HepG2 (cell line): Measurements from ENCODE around the gene FCHO2. TPM values are rescaled to one million over a fixed set of nuclear protein-coding genes. Genes with fewer than 3 reads are reported as not detected.

Experiments
- AGO1 ChIP-seq: fragments of 200-400 bp; formaldehyde crosslinking; IDR thresholded peaks from 2 replicates; pipeline ENCODE4 v1.6.1; 2017; ENCODE audit warnings: mild to moderate bottlenecking, low read depth, low read length, moderate library complexity; ENCODE audit not compliant: poor library complexity, severe bottlenecking
- ARNT ChIP-seq: fragments of 450-650 bp; IDR thresholded peaks from 2 replicates; pipeline ENCODE4 v1.6.1; 2017
- ATF7-NPFF ChIP-seq: sonication (generic); formaldehyde crosslinking; IDR thresholded peaks from 2 replicates; pipeline ENCODE4 v1.8.1; 2023; ENCODE audit warnings: mild to moderate bottlenecking, low read depth, missing genetic modification reagents, moderate library complexity
- BCL3 ChIP-seq: sonication (generic); formaldehyde crosslinking; IDR thresholded peaks from 2 replicates; pipeline ENCODE4 v1.5.1; 2020; ENCODE audit warnings: mild to moderate bottlenecking, missing genetic modification reagents, moderate library complexity
- LRRFIP1 ChIP-seq: sonication (generic); formaldehyde crosslinking; conservative IDR thresholded peaks from 2 replicates; pipeline ENCODE4 v1.4.0; 2020; ENCODE audit warnings: missing genetic modification reagents
- MED1 ChIP-seq: sonication (generic); formaldehyde crosslinking; IDR thresholded peaks from 2 replicates; pipeline ENCODE4 v1.4.0; 2020; ENCODE audit warnings: missing genetic modification reagents
- NR0B2 ChIP-seq: sonication (generic); formaldehyde crosslinking; IDR thresholded peaks from 2 replicates; pipeline ENCODE4 v1.4.0; 2020; ENCODE audit warnings: mild to moderate bottlenecking, missing genetic modification reagents
- NR2F6 ChIP-seq, 2 experiments: IDR thresholded peaks; 2 replicates each; pipeline ENCODE4 v1.6.1; 2016; ENCODE audit warnings: antibody characterized with exemption in 1 of 2, mild to moderate bottlenecking in 1 of 2
- PBX2 ChIP-seq: IDR thresholded peaks from 2 replicates; pipeline ENCODE4 v1.6.1; 2016; ENCODE audit warnings: control low read depth
- RFX1 ChIP-seq: fragments of 450-650 bp; IDR thresholded peaks from 2 replicates; pipeline ENCODE4 v1.6.1; 2017
- YY1 ChIP-seq: IDR thresholded peaks from 2 replicates; pipeline ENCODE4 v1.6.1; 2011; ENCODE audit warnings: low read length, low read depth, moderate library complexity, mild to moderate bottlenecking; ENCODE audit not compliant: insufficient read depth, insufficient replicate concordance
- ZFY ChIP-seq: sonication (generic); formaldehyde crosslinking; IDR thresholded peaks from 2 replicates; pipeline ENCODE4 v1.4.0; 2020; ENCODE audit warnings: missing genetic modification reagents
- ZNF646 ChIP-seq: sonication (generic); formaldehyde crosslinking; IDR thresholded peaks from 2 replicates; pipeline ENCODE4 v1.9.0; 2021; ENCODE audit warnings: mild to moderate bottlenecking, missing genetic modification reagents
- ZNF773 ChIP-seq: sonication (generic); formaldehyde crosslinking; IDR thresholded peaks from 2 replicates; pipeline ENCODE4 v1.4.0; 2020; ENCODE audit warnings: missing genetic modification reagents, borderline replicate concordance
- ZSCAN31 ChIP-seq: sonication (generic); formaldehyde crosslinking; IDR thresholded peaks from 2 replicates; pipeline ENCODE4 v1.5.0; 2020; ENCODE audit warnings: low read depth, mild to moderate bottlenecking, missing genetic modification reagents
- polyA plus RNA-seq, 8 experiments: library from polyadenylated mRNA; depleted of rRNA in 3 of 8; stranded (reverse) in 7 of 8; unstranded in 1 of 8; fragments of >200 nt; fragmentation: Illumina TruSeq in 4 of 8; extraction: Trizol in 4 of 8; gene quantifications; 2 replicates each; pipeline versions ENCODE4 v1.2.1 to v1.2.3, GENCODE V29; 2011 to 2016; ENCODE audit warnings: low read depth in 4 of 8, missing spikeins in 1 of 8, mixed read lengths in 1 of 8; ENCODE audit not compliant: insufficient read depth in 1 of 8
- total RNA-seq, 5 experiments: library from RNA; depleted of rRNA; stranded (reverse); fragments of >200 nt; fragmentation: Illumina TruSeq; extraction: Trizol; gene quantifications; 2 replicates each; pipeline ENCODE4 v1.2.3, GENCODE V29; 2016; ENCODE audit warnings: low read depth in 1 of 5
- TF ChIP-seq, protein P1 (sequence below): IDR thresholded peaks from 2 replicates; pipeline ENCODE4 v1.6.1; 2016; ENCODE audit warnings: missing biosample characterization, missing genetic modification reagents, low read depth

The FCHO2 gene
- total and polyA plus RNA-seq, 2 of the 13 experiments (the other 11 are each of a cell fraction or from before 2014, with no cell fraction given) = 11.6 to 17.3 TPM

DNA sequence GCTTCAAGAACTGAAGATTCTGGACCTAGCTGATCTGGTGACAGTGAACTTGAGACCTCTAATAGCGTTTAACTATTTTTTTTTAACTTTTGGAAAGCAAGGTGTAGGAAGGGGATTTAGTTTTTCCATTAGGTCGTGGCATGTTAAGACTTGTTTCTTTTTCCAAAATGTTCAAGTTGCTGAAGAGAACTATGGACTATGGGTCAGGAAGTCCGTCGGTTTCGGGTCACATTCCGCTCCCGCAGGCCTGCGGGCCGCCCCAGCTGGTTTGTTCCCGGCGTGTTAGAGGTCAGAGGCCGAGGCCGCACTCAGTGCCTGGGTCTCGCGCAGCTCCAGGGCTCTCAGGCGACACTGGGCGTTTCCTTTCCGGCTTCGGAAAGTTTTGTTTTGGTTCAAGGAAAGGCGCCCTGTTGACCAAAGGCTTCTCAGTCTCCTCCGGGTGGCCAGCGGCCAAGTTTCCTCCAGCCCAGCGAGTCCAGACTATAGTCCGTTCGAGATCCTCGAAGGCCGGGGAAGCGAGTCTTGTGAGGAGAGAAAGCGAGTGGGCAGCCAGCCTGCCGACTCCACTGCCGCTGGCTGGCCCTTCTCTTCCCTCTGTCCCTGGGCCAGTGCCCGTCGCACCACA is 586 bp upstream of the FCHO2 start (continued):
- TF ChIP-seq ZNF646 (no peak), AGO1 (peak; percentile 31), ZFY (CRISPR knock-in tag) (peak; percentile 72), LRRFIP1 (CRISPR knock-in tag) (no peak), PBX2 (CRISPR knock-in tag) (no peak), ARNT (no peak), ZSCAN31 (CRISPR knock-in tag) (no peak), RFX1 (no peak), BCL3 (CRISPR knock-in tag) (no peak; the same call in 1 of the 2 replicates), ZNF773 (CRISPR knock-in tag) (no peak), YY1 (no peak), MED1 (CRISPR knock-in tag) (0 out of 2 replicates have a peak, but pooled peaks have one; percentile 25), NR0B2 (CRISPR knock-in tag) (no peak), NR2F6 (IDR thresholded peaks at IDR 0.05) (peak; percentile 96), NR2F6 (CRISPR knock-in tag; IDR thresholded peaks at IDR 0.05) (peak; percentile 98), ATF7-NPFF (CRISPR knock-in tag) (no peak)
- TF ChIP-seq, protein P1, sequence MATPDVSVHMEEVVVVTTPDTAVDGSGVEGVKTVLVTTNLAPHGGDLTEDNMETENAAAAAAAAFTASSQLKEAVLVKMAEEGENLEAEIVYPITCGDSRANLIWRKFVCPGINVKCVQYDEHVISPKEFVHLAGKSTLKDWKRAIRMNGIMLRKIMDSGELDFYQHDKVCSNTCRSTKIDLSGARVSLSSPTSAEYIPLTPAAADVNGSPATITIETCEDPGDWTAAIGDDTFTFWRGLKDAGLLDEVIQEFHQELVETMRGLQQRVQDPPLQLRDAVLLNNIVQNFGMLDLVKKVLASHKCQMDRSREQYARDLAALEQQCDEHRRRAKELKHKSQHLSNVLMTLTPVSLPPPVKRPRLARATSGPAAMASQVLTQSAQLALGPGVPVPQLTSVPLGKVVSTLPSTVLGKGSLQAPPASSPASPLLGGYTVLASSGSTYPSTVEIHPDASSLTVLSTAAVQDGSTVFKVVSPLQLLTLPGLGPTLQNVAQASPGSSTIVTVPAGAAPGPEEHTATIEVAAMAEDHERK (CRISPR knock-in tag) = no peak
